Measurements from ENCODE around the gene SLC22A23.

DNA sequence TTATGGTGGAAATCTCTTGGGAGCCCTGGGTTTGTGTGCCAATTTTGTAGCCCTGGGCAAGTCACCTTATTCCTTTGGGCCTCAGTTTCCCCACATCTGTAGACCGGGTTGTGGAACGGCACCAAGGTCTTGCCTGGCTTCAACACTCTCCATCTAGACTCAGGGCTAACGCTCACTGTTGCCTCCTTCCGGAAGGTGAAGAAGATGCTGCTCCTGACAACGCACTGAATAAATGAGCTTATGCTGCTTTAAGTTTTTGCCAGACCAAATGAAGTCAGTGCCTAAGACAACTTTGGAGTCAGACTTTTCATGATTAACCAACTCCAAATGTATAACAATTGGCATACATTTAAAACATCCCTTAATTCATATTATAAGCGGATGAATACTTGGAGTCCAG, 145.0 kb downstream of the SLC22A23 start:
- TF ChIP-seq, protein P1, sequence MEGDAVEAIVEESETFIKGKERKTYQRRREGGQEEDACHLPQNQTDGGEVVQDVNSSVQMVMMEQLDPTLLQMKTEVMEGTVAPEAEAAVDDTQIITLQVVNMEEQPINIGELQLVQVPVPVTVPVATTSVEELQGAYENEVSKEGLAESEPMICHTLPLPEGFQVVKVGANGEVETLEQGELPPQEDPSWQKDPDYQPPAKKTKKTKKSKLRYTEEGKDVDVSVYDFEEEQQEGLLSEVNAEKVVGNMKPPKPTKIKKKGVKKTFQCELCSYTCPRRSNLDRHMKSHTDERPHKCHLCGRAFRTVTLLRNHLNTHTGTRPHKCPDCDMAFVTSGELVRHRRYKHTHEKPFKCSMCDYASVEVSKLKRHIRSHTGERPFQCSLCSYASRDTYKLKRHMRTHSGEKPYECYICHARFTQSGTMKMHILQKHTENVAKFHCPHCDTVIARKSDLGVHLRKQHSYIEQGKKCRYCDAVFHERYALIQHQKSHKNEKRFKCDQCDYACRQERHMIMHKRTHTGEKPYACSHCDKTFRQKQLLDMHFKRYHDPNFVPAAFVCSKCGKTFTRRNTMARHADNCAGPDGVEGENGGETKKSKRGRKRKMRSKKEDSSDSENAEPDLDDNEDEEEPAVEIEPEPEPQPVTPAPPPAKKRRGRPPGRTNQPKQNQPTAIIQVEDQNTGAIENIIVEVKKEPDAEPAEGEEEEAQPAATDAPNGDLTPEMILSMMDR (IDR thresholded peaks at IDR 0.05): no peak
- TF ChIP-seq EP300 (IDR thresholded peaks at IDR 0.05) (no peak), POLR2A (IDR thresholded peaks at IDR 0.05) (no peak)
